ENCODE measurements around the gene JAZF1.

The JAZF1 gene

GRCh38 chr7:28180364-28181147 is at the start of gene JAZF1:
JAZF1 (minus strand) TSS chr7:28180795.
- no peak for DNase-seq (ENCODE audit: low read depth)

DNA sequence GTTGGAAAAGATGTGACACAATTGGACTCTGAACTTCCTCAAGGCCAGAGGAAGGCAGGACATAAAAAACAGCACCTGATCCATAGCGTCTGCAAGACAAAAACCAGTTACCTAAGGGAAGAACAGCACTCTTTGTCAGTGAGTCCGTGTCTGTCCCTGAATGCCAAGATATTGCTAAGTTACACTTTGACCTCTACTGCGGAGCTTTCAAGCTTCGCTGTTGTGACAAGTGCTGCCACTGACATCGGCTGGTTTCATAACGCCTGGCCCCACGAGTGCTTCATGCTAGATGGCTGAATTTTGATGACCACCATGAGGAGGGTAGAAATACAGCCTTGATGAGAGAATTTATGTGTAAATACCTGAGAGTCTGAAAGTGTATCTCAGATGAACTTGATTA is 49.7 kb upstream of the JAZF1 start:
- no peak for DNase-seq (ENCODE audit: low read depth)

DNA sequence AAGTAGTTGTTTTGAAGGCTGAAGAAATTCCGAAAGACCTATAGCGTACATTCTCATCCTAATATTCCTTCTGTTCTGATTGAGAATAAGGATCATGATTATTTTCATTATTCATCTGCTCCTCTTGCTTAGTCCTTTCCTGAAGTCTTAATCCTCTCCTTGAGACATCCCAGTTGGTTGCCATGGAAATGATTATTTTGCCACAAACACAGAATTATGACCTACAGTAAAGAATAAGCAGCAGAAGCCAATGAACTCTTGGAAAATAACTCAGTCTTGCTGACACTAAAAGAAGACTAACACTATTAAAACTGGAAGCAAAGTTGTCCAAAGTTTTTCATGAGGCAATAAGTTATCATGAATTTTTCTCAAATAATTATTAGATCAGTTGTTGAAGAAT is 47.8 kb upstream of the JAZF1 start:
- no peak for DNase-seq (ENCODE audit: low read depth)

- DNase-seq (ENCODE audit: low read depth), result no peak
Measured at GRCh38 chr7:28226003-28226402, 45.4 kb upstream of the JAZF1 start.

DNA sequence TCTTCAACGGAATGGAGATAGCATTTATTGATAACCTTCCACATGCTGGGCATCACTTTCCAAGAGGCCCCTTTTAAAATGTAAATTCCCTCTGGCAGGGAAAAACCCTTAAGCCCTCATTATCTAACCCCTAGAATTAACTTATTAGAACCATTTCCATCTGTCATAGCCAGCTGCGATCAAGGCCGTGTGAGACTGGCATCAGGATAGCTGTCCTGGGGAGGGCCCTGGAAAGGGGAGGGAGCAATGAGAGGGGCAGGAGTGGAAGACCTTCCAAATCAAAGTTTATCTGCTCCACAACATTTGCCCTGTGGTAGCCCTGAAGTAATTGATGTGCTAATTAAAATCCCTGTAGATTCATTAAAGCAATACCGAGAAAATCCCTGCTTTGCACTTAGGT is 45.0 kb upstream of the JAZF1 start:
- no peak for DNase-seq (ENCODE audit: low read depth)

DNA sequence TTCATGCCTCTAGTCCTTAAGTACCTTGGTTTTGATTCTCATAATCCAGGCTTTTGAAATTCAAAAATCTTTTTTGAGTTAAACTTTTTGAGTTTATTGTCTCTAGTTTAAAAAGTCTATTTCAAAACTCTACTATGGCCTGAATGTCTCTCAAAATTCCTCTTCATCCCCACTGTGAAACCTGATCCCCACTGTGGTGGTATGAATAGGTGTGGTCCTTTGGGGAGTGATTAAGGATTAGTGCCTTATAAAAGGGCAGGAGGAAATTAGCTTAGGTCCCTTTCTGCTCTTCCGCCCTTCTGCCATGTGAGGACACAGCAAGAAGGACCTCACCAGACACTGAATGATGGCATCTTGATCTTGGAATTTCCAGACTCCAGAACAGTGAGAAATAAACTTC is 44.1 kb upstream of the JAZF1 start:
- DNase-seq (ENCODE audit: low read depth), result no peak

DNA sequence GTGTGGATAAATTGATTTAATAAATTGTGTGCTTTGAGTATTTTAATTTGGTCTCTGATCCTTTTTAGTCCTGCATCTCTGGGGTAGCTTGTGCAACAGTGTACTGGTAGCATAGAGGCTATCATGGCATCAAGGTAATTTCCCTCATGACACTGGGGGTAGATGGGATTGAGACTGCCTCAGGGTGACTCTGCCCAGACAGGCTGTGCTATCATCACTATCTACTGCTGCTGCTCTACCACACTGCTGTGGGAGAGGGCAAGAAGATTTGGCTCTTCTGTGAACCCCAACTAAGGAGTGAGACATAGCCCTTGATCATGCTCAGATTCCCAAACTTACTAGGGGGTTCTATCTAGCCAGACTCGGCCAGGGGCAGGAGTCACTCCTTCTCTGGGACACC is 43.6 kb upstream of the JAZF1 start:
- no peak for DNase-seq (ENCODE audit: low read depth)

GRCh38 chr7:28222636-28223035 is 42.0 kb upstream of the JAZF1 start:
- DNase-seq (ENCODE audit: low read depth), result no peak

GRCh38 chr7:28219793-28220192 is 39.2 kb upstream of the JAZF1 start:
- no peak for DNase-seq (ENCODE audit: low read depth)

GRCh38 chr7:28217143-28217542 is 36.5 kb upstream of the JAZF1 start:
- no peak for DNase-seq (ENCODE audit: low read depth)

DNA sequence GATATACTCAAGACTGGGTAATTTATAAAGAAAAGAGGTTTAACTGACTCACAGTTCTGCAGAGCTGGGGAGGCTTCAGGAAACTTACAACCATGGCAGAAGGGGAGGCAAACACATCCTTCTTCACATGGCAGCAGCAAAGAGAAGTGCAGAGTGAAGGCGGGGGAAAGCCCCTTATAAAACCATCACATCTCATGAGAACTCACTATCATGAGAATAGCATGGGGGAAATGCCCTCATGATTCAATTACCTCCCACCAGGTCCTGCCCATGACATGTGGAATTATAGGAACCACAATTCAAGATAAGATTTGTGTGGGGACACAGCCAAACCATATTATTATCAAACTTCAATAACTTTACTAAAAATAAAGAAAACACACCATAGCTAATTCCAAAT is 30.4 kb upstream of the JAZF1 start:
- DNase-seq (ENCODE audit: low read depth), result no peak

- no peak for DNase-seq (ENCODE audit: low read depth)
Measured at GRCh38 chr7:28208506-28208905, 27.9 kb upstream of the JAZF1 start.

- DNase-seq (ENCODE audit: low read depth), result no peak
Measured at GRCh38 chr7:28207486-28208158, 27.0 kb upstream of the JAZF1 start.

DNA sequence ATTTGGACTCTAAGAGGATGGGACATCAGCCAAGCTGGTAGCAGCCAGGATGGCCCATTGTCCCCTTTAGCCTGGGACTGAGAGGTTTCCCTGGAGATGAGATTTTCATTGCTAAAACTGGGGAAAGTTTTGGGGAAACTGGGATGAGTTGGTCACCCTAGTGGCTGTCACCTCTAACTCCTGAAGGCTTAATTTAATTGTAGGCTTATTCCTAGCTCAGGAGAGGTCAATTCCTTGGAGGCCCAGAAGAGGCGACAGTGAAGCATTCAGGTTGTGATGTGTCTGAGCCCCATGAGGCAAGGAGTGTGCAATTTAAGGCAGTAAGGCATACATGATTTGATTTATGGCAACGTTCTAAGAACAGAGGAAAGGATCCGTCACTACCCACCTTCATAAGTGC is 24.9 kb upstream of the JAZF1 start:
- no peak for DNase-seq (ENCODE audit: low read depth)

GRCh38 chr7:28203508-28204240 is 23.1 kb upstream of the JAZF1 start:
- no peak for DNase-seq (ENCODE audit: low read depth)

- DNase-seq (ENCODE audit: low read depth), result no peak
Measured at GRCh38 chr7:28202222-28202621, 21.6 kb upstream of the JAZF1 start.

- DNase-seq (ENCODE audit: low read depth), result no peak
Measured at GRCh38 chr7:28201131-28201530, 20.5 kb upstream of the JAZF1 start.

GRCh38 chr7:28200598-28200997 is 20.0 kb upstream of the JAZF1 start:
- no peak for DNase-seq (ENCODE audit: low read depth)

GRCh38 chr7:28199021-28199510 is 18.5 kb upstream of the JAZF1 start:
- DNase-seq (ENCODE audit: low read depth), result no peak

DNA sequence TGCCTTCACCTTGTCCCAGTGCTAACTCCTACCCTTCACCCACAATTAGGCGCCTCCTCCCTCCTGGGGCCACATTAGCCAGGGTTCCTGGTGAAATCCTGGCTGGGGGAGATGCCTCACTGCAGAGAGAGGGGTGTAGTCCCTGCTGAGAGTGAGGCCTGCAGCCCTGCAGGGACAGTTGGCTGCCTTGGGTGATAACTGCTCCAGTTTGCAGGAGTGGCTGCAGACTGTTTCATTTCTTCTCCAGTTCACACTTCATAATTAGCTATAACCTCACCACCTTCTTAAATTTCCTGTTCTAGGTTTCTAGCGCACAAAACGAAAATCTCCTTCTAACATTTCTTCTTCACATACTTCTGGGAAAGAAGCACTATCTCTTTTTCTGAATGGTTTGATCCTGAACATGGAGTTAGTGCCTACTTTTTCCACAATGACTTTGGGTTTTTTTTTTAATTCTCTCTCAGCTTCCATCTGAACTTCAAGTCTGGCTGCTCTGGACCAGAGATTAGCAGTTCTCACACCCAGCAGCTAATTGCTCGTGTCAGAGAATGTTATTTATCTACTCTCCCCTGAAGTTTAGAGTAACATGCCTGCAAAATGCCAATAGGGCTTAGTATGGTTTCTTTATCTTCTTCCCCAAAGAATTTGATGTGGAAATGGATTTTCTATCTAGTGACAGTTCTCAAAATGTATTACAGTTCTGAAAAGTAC is 15.5 kb upstream of the JAZF1 start:
- no peak for DNase-seq (ENCODE audit: low read depth)

DNA sequence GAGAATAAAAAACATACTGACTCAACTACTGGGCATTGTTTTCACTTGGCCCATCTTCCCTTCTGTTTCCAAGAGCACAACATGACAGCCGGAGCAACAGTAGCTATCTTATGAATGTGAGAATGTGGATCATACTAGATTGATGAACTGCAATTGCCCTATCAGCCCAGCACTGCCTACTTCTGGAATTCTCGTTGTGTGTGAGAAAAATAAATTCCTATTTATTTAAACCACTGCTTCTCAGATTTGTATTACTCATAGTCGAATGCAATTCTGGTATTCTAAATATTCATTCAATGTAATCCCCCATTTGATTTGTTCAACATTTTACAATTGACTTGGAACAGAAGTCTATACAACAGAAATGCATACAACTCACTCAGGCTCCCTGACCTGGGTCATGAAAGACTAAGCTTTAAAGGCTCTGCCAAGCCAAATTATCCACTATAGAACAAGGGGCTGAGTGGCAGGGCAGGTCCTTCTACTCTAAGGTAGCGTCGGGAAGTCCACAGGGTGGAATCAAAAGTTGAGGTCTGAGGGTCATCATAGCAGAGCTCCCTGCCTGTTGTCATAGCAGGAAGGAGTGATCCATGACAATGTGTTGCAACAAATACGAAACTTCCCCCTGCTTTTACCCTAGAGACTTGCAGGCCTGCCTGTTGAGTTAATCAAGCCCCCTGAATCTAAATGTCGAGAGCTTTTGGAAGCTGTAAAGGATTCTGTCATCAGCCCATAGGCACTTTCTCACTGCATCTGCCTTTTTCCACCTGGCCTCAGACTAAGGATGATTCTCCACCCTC is 12.4 kb upstream of the JAZF1 start:
- no peak for DNase-seq (ENCODE audit: low read depth)
